H9 (cell line): ENCODE results near the gene PCYT2. TPM values are rescaled to one million over a fixed set of nuclear protein-coding genes. Genes with fewer than 3 reads are reported as not detected.

ENCODE experiments used
- DNase-seq: peaks from one replicate; pipeline ENCODE4 v3.0.0-alpha.2; 2017
- H2AFZ ChIP-seq: one replicate; pipeline ENCODE4 v1.6.1; 2013; ENCODE audit warnings: mild to moderate bottlenecking, low read length, control low read depth, moderate library complexity
- H2AK5ac ChIP-seq: 2 replicates; pipeline ENCODE4 v1.6.1; 2013; ENCODE audit warnings: low read length, control low read depth, mixed read lengths; ENCODE audit not compliant: insufficient read length
- H2BK120ac ChIP-seq: one replicate; pipeline ENCODE4 v1.6.1; 2013; ENCODE audit warnings: low read depth, mild to moderate bottlenecking, low read length, control low read depth, inconsistent platforms; ENCODE audit not compliant: poor library complexity, severe bottlenecking
- H2BK12ac ChIP-seq: 2 replicates; pipeline ENCODE4 v1.6.1; 2013; ENCODE audit warnings: low read length, control low read depth, mixed read lengths, low read depth; ENCODE audit not compliant: insufficient read length
- H2BK15ac ChIP-seq: 2 replicates; pipeline ENCODE4 v1.6.1; 2013; ENCODE audit warnings: low read depth, low read length, control low read depth
- H2BK20ac ChIP-seq: one replicate; pipeline ENCODE4 v1.6.1; 2013; ENCODE audit warnings: low read depth, mild to moderate bottlenecking, low read length, control low read depth, inconsistent platforms; ENCODE audit not compliant: poor library complexity, severe bottlenecking
- H2BK5ac ChIP-seq: 2 replicates; pipeline ENCODE4 v1.6.1; 2013; ENCODE audit warnings: low read length, control low read depth, mixed read lengths; ENCODE audit not compliant: insufficient read length
- H3K14ac ChIP-seq: 2 replicates; pipeline ENCODE4 v1.6.1; 2013; ENCODE audit warnings: low read length, control low read depth; ENCODE audit not compliant: insufficient read depth
- H3K18ac ChIP-seq: 2 replicates; pipeline ENCODE4 v1.6.1; 2013; ENCODE audit warnings: low read depth, mild to moderate bottlenecking, mixed read lengths, low read length, control low read depth; ENCODE audit not compliant: insufficient read length
- H3K23ac ChIP-seq: 2 replicates; pipeline ENCODE4 v1.6.1; 2013; ENCODE audit warnings: low read length, control low read depth, mixed read lengths, low read depth; ENCODE audit not compliant: insufficient read length
- H3K23me2 ChIP-seq: 2 replicates; pipeline ENCODE4 v1.6.1; 2013; ENCODE audit warnings: low read depth, mild to moderate bottlenecking, mixed read lengths, low read length, control low read depth; ENCODE audit not compliant: insufficient read length, poor library complexity, severe bottlenecking
- H3K27ac ChIP-seq: 2 replicates; pipeline ENCODE4 v1.5.1; 2013; ENCODE audit warnings: low read length, control low read depth, mixed read lengths, low read depth; ENCODE audit not compliant: insufficient read length
- H3K27me3 ChIP-seq: 2 replicates; pipeline ENCODE4 v1.6.1; 2013; ENCODE audit warnings: low read length, control low read depth, inconsistent platforms; ENCODE audit not compliant: insufficient read depth
- H3K4ac ChIP-seq: 2 replicates; pipeline ENCODE4 v1.6.1; 2013; ENCODE audit warnings: low read depth, mild to moderate bottlenecking, control low read depth, inconsistent platforms, low read length, moderate library complexity
- H3K4me1 ChIP-seq: 2 replicates; pipeline ENCODE4 v1.6.1; 2013; ENCODE audit warnings: low read length, control low read depth, inconsistent platforms; ENCODE audit not compliant: insufficient read depth
- H3K4me2 ChIP-seq: 2 replicates; pipeline ENCODE4 v1.6.1; 2013; ENCODE audit warnings: low read length, control low read depth, mixed read lengths; ENCODE audit not compliant: insufficient read length, insufficient read depth
- H3K56ac ChIP-seq: 2 replicates; pipeline ENCODE4 v1.6.1; 2013; ENCODE audit warnings: low read depth, mild to moderate bottlenecking, mixed read lengths, low read length, control low read depth; ENCODE audit not compliant: insufficient read length
- H3K79me1 ChIP-seq: 2 replicates; pipeline ENCODE4 v1.6.1; 2013; ENCODE audit warnings: low read depth, mild to moderate bottlenecking, moderate library complexity, low read length, control low read depth, inconsistent platforms; ENCODE audit not compliant: insufficient read depth, poor library complexity, severe bottlenecking
- H3K79me2 ChIP-seq: 2 replicates; pipeline ENCODE4 v1.6.1; 2013; ENCODE audit warnings: low read length, control low read depth, inconsistent platforms; ENCODE audit not compliant: insufficient read depth
- H3K9ac ChIP-seq: 2 replicates; pipeline ENCODE4 v1.6.1; 2013; ENCODE audit warnings: low read length, control low read depth, mixed read lengths; ENCODE audit not compliant: insufficient read length; ENCODE audit errors: extremely low read depth
- H3K9me3 ChIP-seq: one replicate; pipeline ENCODE4 v1.6.1; 2013; ENCODE audit warnings: low read depth, low read length, inconsistent platforms; ENCODE audit not compliant: control insufficient read depth
- H3T11ph ChIP-seq: one replicate; pipeline ENCODE4 v1.6.1; 2013; ENCODE audit warnings: mild to moderate bottlenecking, low read length, control low read depth, inconsistent platforms
- H4K20me1 ChIP-seq: one replicate; pipeline ENCODE4 v1.6.1; 2013; ENCODE audit not compliant: control insufficient read depth, insufficient read length, insufficient read depth
- H4K5ac ChIP-seq: 2 replicates; pipeline ENCODE4 v1.6.1; 2013; ENCODE audit warnings: low read depth, mild to moderate bottlenecking, mixed read lengths, low read length, control low read depth; ENCODE audit not compliant: insufficient read length
- H4K8ac ChIP-seq: replicated peaks from 2 replicates; pipeline ENCODE4 v1.6.1; 2013; ENCODE audit warnings: low read length, control low read depth, mixed read lengths, low read depth; ENCODE audit not compliant: insufficient read length
- H4K91ac ChIP-seq: 2 replicates; pipeline ENCODE4 v1.6.1; 2013; ENCODE audit warnings: low read depth, mild to moderate bottlenecking, moderate library complexity, mixed read lengths, low read length, control low read depth; ENCODE audit not compliant: insufficient read length
- H3K27ac Mint-ChIP-seq, 3 experiments: 2 replicates in 2 of 3; 3 replicates in 1 of 3; pipeline ENCODE4 v1.8.0; 2020 to 2021; ENCODE audit warnings: mixed read lengths in 3 of 3, mild to moderate bottlenecking in 1 of 3, moderate library complexity in 1 of 3
- H3K27me3 Mint-ChIP-seq: 2 replicates; pipeline ENCODE4 v1.8.0; 2021; ENCODE audit warnings: low read depth, mild to moderate bottlenecking, moderate library complexity, mixed read lengths
- H3K36me3 Mint-ChIP-seq, 3 experiments: 2 replicates in 2 of 3; 3 replicates in 1 of 3; pipeline ENCODE4 v1.8.0; 2020 to 2021; ENCODE audit warnings: low read depth in 3 of 3, mixed read lengths in 3 of 3; ENCODE audit not compliant: insufficient read depth in 1 of 3
- H3K4me1 Mint-ChIP-seq, 2 experiments: 2 replicates each; pipeline ENCODE4 v1.8.0; 2020; ENCODE audit warnings: mixed read lengths in 2 of 2
- H3K4me3 Mint-ChIP-seq, 2 experiments: 2 replicates in 1 of 2; 3 replicates in 1 of 2; pipeline ENCODE4 v1.8.0; 2020 to 2021; ENCODE audit warnings: mild to moderate bottlenecking in 2 of 2, mixed read lengths in 2 of 2, moderate library complexity in 1 of 2
- H3K9me3 Mint-ChIP-seq, 2 experiments: 2 replicates in 1 of 2; 3 replicates in 1 of 2; pipeline ENCODE4 v1.8.0; 2020; ENCODE audit warnings: mild to moderate bottlenecking in 2 of 2, mixed read lengths in 2 of 2, moderate library complexity in 1 of 2
- CTCF ChIP-seq: fragments of 200-600 bp; sonication (generic); conservative IDR thresholded peaks from 3 replicates; pipeline ENCODE4 v1.8.0; 2021; ENCODE audit warnings: antibody characterized with exemption, mild to moderate bottlenecking
- WGBS: extraction: QIAGEN DNeasy Blood & Tissue Kit; methylation state at CpG from one replicate; pipeline ENCODE4 v1.1.7; 2013; ENCODE audit warnings: missing lambda C conversion rate, low lambda C conversion rate, mixed read lengths; ENCODE audit not compliant: insufficient read length; ENCODE audit errors: extremely low coverage; 5-methylcytosine and 5-hydroxymethylcytosine counted together
- total RNA-seq: library from RNA; stranded (reverse); gene quantifications from 2 replicates; pipeline ENCODE4 v1.2.1, GENCODE V29; 2021

The PCYT2 gene
- total RNA-seq, 1 experiment from 2014 or later = 24.5 TPM

GRCh38 chr17:81904600-81905423 lies 6.4 kb downstream of the PCYT2 start:
- Histone ChIP-seq H3K79me2 (no peaks in the 10 kb centered on the region), H3K27ac (no peak overlapping the region), H2BK120ac (no peak overlapping the region), H3K9ac (no peak overlapping the region), H3K4me2 (no peak overlapping the region), H2BK12ac (no peak overlapping the region), H2BK5ac (no peak overlapping the region), H3K56ac (no peak overlapping the region), H3K27me3 (no peaks in the 10 kb centered on the region; the same call in 1 of the 2 replicates), H3K79me1 (no peaks in the 10 kb centered on the region), H3K14ac (no peak overlapping the region), H3K23ac (no peak overlapping the region), H3K18ac (no peak overlapping the region), H4K20me1 (no peaks in the 10 kb centered on the region), H3K4ac (no peak overlapping the region), H3T11ph (no peak overlapping the region), H2BK20ac (no peak overlapping the region), H2BK15ac (no peak overlapping the region), H4K91ac (no peak overlapping the region), H4K5ac (no peak overlapping the region), H3K4me1 (no peaks in the 10 kb centered on the region), H2AFZ (no peak overlapping the region), H2AK5ac (no peak overlapping the region), H3K9me3 (no peaks in the 10 kb centered on the region), H4K8ac (no peak overlapping the region), H3K23me2 (peaks cover 11% of the 10 kb centered on the region)
- Mint-ChIP-seq H3K27ac (no peak overlapping the region), H3K9me3 (no peaks in the 10 kb centered on the region), H3K27me3 (peaks cover 11% of the 10 kb centered on the region), H3K36me3 (peaks cover 3 to 19% (median 9%) of the 10 kb centered on the region in 3 experiments; a peak in 6 of 7 replicates), H3K4me3 (no peak overlapping the region), H3K4me1 (peaks cover 0 to 3% of the 10 kb centered on the region in 2 experiments; a peak in 2 of 4 replicates)
- TF ChIP-seq CTCF = no peak
- WGBS = no CpG with 5 or more reads among the region's 28 CpGs
- no peak for DNase-seq
